Endothelial cell of umbilical vein (primary cell): Measurements from ENCODE around the gene CTSW. TPM values are rescaled to one million over a fixed set of nuclear protein-coding genes. Genes with fewer than 3 reads are reported as not detected.
A peak's percentile ranks its signal among the peaks of the same experiment; 100 is the strongest.

Source experiments
- BruUV-seq: library from RNA; stranded (reverse); fragments of 400-500 nt; replicated peaks from 2 replicates; lab custom pipeline; 2021; lab: Mats Ljungman, UMichigan
- CTCF ChIA-PET: fragments of 300-600, 350-600 bp; sonication (Branson Sonifier 250); formaldehyde crosslinking; loops from one replicate; lab custom pipeline; 2021; ENCODE audit warnings: antibody characterized with exemption, inconsistent platforms; lab: Charles Lee
- POLR2A ChIA-PET: fragments of 300-600, 350-600 bp; sonication (Branson Sonifier 250); formaldehyde crosslinking; loops from one replicate; lab custom pipeline; 2021; ENCODE audit warnings: antibody characterized with exemption, inconsistent platforms; lab: Charles Lee
- DNase-seq: peaks from one replicate; pipeline ENCODE4 v3.0.0-alpha.2; 2011; ENCODE audit warnings: low read depth, low spot score
- FAIRE-seq: peaks from 2 replicates; lab custom pipeline; 2011; peaks lifted over from hg19 to GRCh38; lab: Jason Lieb, UNC
- H2AFZ ChIP-seq: 2 replicates; pipeline ENCODE4 v1.6.0; 2012; ENCODE audit warnings: low read depth, low read length, control low read depth, inconsistent platforms
- H3K27ac ChIP-seq: 2 replicates; pipeline ENCODE4 v1.5.1; 2011; ENCODE audit warnings: low read depth, mild to moderate bottlenecking, control low read depth, low read length, moderate library complexity; ENCODE audit not compliant: insufficient read depth
- H3K27me3 ChIP-seq, 2 experiments: 2 replicates each; pipeline versions ENCODE4 v1.6.0 to v1.6.1; 2011; ENCODE audit warnings: low read length in 2 of 2, mixed read lengths in 1 of 2; ENCODE audit not compliant: control insufficient read depth in 2 of 2, insufficient read depth in 2 of 2
- H3K36me3 ChIP-seq, 2 experiments: 2 replicates in 1 of 2; 3 replicates in 1 of 2; pipeline ENCODE4 v1.5.1; 2011; ENCODE audit warnings: low read length in 2 of 2, mild to moderate bottlenecking in 1 of 2, moderate library complexity in 1 of 2; ENCODE audit not compliant: control insufficient read depth in 2 of 2, insufficient read depth in 2 of 2; ENCODE audit errors: extremely low read depth in 1 of 2
- H3K4me1 ChIP-seq: 3 replicates; pipeline ENCODE4 v1.5.1; 2011; ENCODE audit warnings: mild to moderate bottlenecking, low read length; ENCODE audit not compliant: control insufficient read depth, insufficient read depth; ENCODE audit errors: extremely low read depth
- H3K4me2 ChIP-seq: 2 replicates; pipeline ENCODE4 v1.6.1; 2011; ENCODE audit warnings: low read length, control low read depth, mixed read lengths; ENCODE audit not compliant: insufficient read depth
- H3K4me3 ChIP-seq, 3 experiments: fragments of 200-600 bp in 1 of 3; sonication (generic), shearing (Covaris generic) in 1 of 3; replicated peaks in 1 of 3; 2 replicates each; pipeline ENCODE4 v1.5.1; 2011 to 2016; ENCODE audit warnings: control low read depth in 3 of 3, low read length in 3 of 3, mild to moderate bottlenecking in 2 of 3, inconsistent platforms in 1 of 3, low read depth in 1 of 3, moderate library complexity in 1 of 3; ENCODE audit not compliant: insufficient read depth in 1 of 3
- H3K79me2 ChIP-seq: 2 replicates; pipeline ENCODE4 v1.6.0; 2012; ENCODE audit warnings: low read length, inconsistent platforms; ENCODE audit not compliant: control insufficient read depth, insufficient read depth
- H3K9ac ChIP-seq: replicated peaks from 2 replicates; pipeline ENCODE3; 2011; ENCODE audit warnings: low read length, control low read depth; ENCODE audit not compliant: insufficient read depth; ENCODE audit errors: extremely low read depth
- H3K9me1 ChIP-seq: replicated peaks from 3 replicates; pipeline ENCODE4 v1.6.0; 2011; ENCODE audit warnings: mild to moderate bottlenecking, low read length; ENCODE audit not compliant: control insufficient read depth, insufficient read depth; ENCODE audit errors: extremely low read depth
- H3K9me3 ChIP-seq: replicated peaks from 2 replicates; pipeline ENCODE4 v1.5.1; 2012; ENCODE audit warnings: low read length, inconsistent platforms; ENCODE audit not compliant: control insufficient read depth, insufficient read depth
- H4K20me1 ChIP-seq: replicated peaks from 2 replicates; pipeline ENCODE3; 2011; ENCODE audit warnings: mild to moderate bottlenecking, low read length; ENCODE audit not compliant: control insufficient read depth, insufficient read depth; ENCODE audit errors: extremely low read depth
- CTCF ChIP-seq, 2 donors: IDR thresholded peaks; 1 replicate in 1 of 2; 2 replicates in 1 of 2; pipeline ENCODE4 v1.5.1; 2011; ENCODE audit warnings: low read length in 2 of 2, mild to moderate bottlenecking in 2 of 2, moderate library complexity in 2 of 2, control low read depth in 1 of 2, inconsistent platforms in 1 of 2, low read depth in 1 of 2; ENCODE audit not compliant: insufficient read depth in 1 of 2; ENCODE audit errors: extremely low read depth in 1 of 2
- FOS ChIP-seq: IDR thresholded peaks from 2 replicates; pipeline ENCODE4 v1.6.1; 2011; ENCODE audit warnings: mild to moderate bottlenecking, low read length, moderate library complexity, borderline replicate concordance; ENCODE audit not compliant: insufficient read depth
- GATA2 ChIP-seq: IDR thresholded peaks from 2 replicates; pipeline ENCODE4 v1.7.0; 2011; ENCODE audit warnings: low read depth, mild to moderate bottlenecking, moderate library complexity, mixed read lengths, low read length; ENCODE audit not compliant: insufficient read length, insufficient read depth
- POLR2AphosphoS5 ChIP-seq: IDR thresholded peaks from 2 replicates; pipeline ENCODE4 v1.6.1; 2012; ENCODE audit warnings: low read depth, mild to moderate bottlenecking, control low read depth, low read length, moderate library complexity; ENCODE audit not compliant: insufficient read depth
- dilution Hi-C: fragments of 300-500 bp; cut with MboI; formaldehyde crosslinking; loops from one replicate; pipeline ENCODE4 v1.15.0; 2019; ENCODE audit warnings: low sequenced_read_pairs; ENCODE audit not compliant: extremely low pct_ligation_motif_present
- intact Hi-C: fragments of 100-400 bp; cut with micrococcal nuclease; formaldehyde crosslinking; loops from one replicate; pipeline ENCODE4 v1.10.0; 2022
- polyA plus RNA-seq, 4 experiments: library from polyadenylated mRNA; depleted of rRNA in 3 of 4; stranded (reverse) in 3 of 4; unstranded in 1 of 4; fragments of >200 nt; gene quantifications; 2 replicates each; pipeline versions ENCODE4 v1.2.1 to v1.2.3, GENCODE V29; 2011 to 2012; ENCODE audit warnings: missing spikeins in 1 of 4
- total RNA-seq: library from RNA; stranded (reverse); gene quantifications from 2 replicates; pipeline ENCODE4 v1.2.3, GENCODE V29; 2021
- TF ChIP-seq, protein P1 (sequence below): IDR thresholded peaks from 2 replicates; pipeline ENCODE4 v1.6.1; 2011; ENCODE audit not compliant: insufficient read depth, insufficient read length

Gene CTSW
- total and polyA plus RNA-seq, 2 donors (not counting 3 experiments of a cell fraction or from before 2014, with no cell fraction given): not detected

DNA sequence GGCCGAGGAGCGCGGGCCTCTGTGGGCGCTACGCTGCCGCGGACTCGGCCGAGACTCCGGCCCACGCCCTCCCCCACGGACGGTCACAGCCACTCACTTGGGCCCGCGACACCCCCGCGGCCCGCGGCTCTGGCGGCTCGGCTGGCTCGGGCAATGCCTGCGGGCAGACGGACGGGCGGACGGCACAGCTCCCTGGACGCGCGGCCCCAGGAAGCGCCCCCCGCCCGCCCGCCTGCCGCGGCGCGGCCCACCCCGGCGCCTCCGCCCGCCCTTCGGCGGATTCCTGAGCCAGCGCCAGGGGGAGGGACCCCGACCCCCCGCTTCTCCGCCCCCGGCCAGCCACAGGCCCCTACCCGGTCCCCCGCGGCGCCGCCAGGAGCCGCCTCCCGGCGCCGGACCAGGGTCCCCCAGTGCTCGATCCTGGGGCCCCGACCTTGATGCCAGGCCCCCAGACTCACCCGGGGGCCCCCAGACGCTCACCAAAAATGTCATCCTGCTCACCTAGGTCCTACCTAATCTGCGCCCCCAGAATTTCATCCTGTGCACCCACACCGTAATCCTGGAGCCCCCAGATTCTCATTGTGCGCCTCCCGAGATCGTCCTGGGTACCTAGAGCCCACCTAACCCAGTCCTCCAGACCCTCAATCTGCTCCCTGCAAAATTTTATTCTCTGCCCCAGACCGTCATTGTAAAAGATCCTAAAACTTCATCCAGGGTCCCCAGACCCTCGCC, 6.9 kb upstream of the CTSW start, which contains the start of gene EFEMP2:
Gene EFEMP2 (minus strand): TSS at position 215 of the 732 bp plus-strand sequence. CDS start 446 bp downstream, outside the sequence.
- peaks cover 17% of the 10 kb centered on the region for H3K4me1 ChIP-seq
- FAIRE-seq: no peak

More for the DNA sequence above, 6.9 kb upstream of the CTSW start, which contains the start of gene EFEMP2:
- peak within 1 kb of the TSS; percentile 66 for H3K9ac ChIP-seq
- CTCF ChIA-PET: interaction anchor here (1.3 to 7.1 kb wide), 6 partner anchors 12 to 93 kb away, joined by 4 to 73 read pairs (median 10); partner anchors contain the start of genes AP5B1, CCDC85B, CFL1 and FIBP
- H4K20me1 ChIP-seq: no peaks in the 10 kb centered on the region
- TF ChIP-seq POLR2AphosphoS5 (no peak), CTCF (IDR thresholded peaks at IDR 0.05; ENCODE audit: extremely low read depth in 1 of 2, insufficient read depth in 1 of 2, low read depth in 1 of 2, low read length in 2 of 2) (no peak), GATA2 (no peak), FOS (no peak)
- TF ChIP-seq, protein P1, sequence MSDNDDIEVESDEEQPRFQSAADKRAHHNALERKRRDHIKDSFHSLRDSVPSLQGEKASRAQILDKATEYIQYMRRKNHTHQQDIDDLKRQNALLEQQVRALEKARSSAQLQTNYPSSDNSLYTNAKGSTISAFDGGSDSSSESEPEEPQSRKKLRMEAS: no peak
- H3K9me3 ChIP-seq: no peaks in the 10 kb centered on the region
- H3K27me3 ChIP-seq: no peaks in the 10 kb centered on the region
- H3K9me1 ChIP-seq: no peaks in the 10 kb centered on the region
- peak within 1 kb of the TSS; percentile 42 to 55 (median 47) for H3K4me3 ChIP-seq
- dilution Hi-C loops: no loop called here
- no peak for DNase-seq
- intact Hi-C loops: loop anchor here (1.0 to 2.0 kb wide), 2 partner anchors 12 to 16 kb away; partner anchors contain the start of genes FIBP and MUS81
- H2AFZ ChIP-seq: peak within 1 kb of the TSS; percentile 62
- H3K79me2 ChIP-seq: peaks cover 2% of the 10 kb centered on the region
- peak within 1 kb of the TSS; percentile 81 for H3K4me2 ChIP-seq
- H3K27ac ChIP-seq: peak within 1 kb of the TSS; percentile 52
- peaks cover 0 to 13% of the 10 kb centered on the region in 2 experiments for H3K36me3 ChIP-seq
- POLR2A ChIA-PET: interaction anchor here (1.9 kb wide), 1 partner anchor 12 kb away, joined by 19 read pairs; the partner anchor contains the start of gene MUS81
- BruUV-seq: no TSS peak
